Peyer's patch (tissue), 4 donors: Measurements from ENCODE around the gene SLC12A6.

Experiments
- POLR2A ChIP-seq, 2 donors: fragments of 450-650 bp; IDR thresholded peaks; one replicate each; pipeline ENCODE4 v1.5.1; 2017; ENCODE audit warnings: antibody characterized with exemption in 2 of 2, mild to moderate bottlenecking in 2 of 2, moderate library complexity in 2 of 2
- TF ChIP-seq, protein P1 (sequence below), 6 experiments: fragments of 450-650 bp in 4 of 6; fragments of 200-600 bp in 2 of 6; sonication (generic) in 1 of 6; IDR thresholded peaks; one replicate each; pipeline ENCODE4 v1.5.1; 2017 to 2019; ENCODE audit warnings: antibody characterized with exemption in 6 of 6, mild to moderate bottlenecking in 3 of 6, moderate library complexity in 1 of 6

DNA sequence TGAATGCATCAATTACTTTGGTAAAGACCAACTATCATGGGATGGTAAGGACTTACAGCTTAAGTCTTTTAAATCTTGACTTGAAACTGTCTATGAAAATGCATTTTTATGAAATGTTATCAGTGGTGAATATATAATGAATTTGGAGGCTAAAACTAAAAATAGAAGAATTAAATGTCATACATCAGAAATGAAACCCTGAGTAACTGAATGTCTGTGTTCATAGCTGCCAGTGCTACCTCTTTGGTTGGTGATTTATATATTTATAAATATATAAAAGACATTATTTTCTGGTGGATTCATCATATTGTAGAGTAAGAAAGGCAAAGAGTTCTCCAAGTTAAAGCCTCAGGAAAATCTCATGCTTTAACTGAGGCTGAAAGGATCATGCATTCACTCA, 12.2 kb downstream of the SLC12A6 start:
- TF ChIP-seq, protein P1, sequence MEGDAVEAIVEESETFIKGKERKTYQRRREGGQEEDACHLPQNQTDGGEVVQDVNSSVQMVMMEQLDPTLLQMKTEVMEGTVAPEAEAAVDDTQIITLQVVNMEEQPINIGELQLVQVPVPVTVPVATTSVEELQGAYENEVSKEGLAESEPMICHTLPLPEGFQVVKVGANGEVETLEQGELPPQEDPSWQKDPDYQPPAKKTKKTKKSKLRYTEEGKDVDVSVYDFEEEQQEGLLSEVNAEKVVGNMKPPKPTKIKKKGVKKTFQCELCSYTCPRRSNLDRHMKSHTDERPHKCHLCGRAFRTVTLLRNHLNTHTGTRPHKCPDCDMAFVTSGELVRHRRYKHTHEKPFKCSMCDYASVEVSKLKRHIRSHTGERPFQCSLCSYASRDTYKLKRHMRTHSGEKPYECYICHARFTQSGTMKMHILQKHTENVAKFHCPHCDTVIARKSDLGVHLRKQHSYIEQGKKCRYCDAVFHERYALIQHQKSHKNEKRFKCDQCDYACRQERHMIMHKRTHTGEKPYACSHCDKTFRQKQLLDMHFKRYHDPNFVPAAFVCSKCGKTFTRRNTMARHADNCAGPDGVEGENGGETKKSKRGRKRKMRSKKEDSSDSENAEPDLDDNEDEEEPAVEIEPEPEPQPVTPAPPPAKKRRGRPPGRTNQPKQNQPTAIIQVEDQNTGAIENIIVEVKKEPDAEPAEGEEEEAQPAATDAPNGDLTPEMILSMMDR (IDR thresholded peaks at IDR 0.05), result no peak
- TF ChIP-seq POLR2A (IDR thresholded peaks at IDR 0.05), result no peak
